CD4-positive, alpha-beta T cell treated with Interleukin-15 for 4 hours (primary cell): ENCODE measurements around the gene PHOSPHO2.
A peak's percentile ranks its signal among the peaks of the same experiment; 100 is the strongest.

Source experiments
- DNase-seq: peaks from one replicate; pipeline ENCODE4 v3.0.0-alpha.2; 2020; ENCODE audit warnings: low spot score

Gene PHOSPHO2

GRCh38 chr2:169694113-169694893 lies at the start of gene PHOSPHO2, which contains the start of gene CFAP210:
Gene PHOSPHO2 (plus strand): TSS chr2:169694469. CDS start chr2:169700972, 6,503 bp downstream.
Gene CFAP210 (minus strand): TSS chr2:169694405. CDS start chr2:169694327, 78 bp downstream.
- peak; percentile 98 for DNase-seq

GRCh38 chr2:169647496-169647895 lies 46.8 kb upstream of the PHOSPHO2 start:
- no peak for DNase-seq

- no peak for DNase-seq
Measured at GRCh38 chr2:169649278-169649677, 45.0 kb upstream of the PHOSPHO2 start.

GRCh38 chr2:169653636-169654035 lies 40.6 kb upstream of the PHOSPHO2 start:
- DNase-seq = no peak

GRCh38 chr2:169656164-169656563 lies 38.1 kb upstream of the PHOSPHO2 start:
- DNase-seq = no peak

- DNase-seq = no peak
Measured at GRCh38 chr2:169658877-169659276, 35.4 kb upstream of the PHOSPHO2 start.

GRCh38 chr2:169659320-169659719 lies 34.9 kb upstream of the PHOSPHO2 start:
- DNase-seq = no peak

GRCh38 chr2:169661265-169661664 lies 33.0 kb upstream of the PHOSPHO2 start:
- no peak for DNase-seq

- no peak for DNase-seq
Measured at GRCh38 chr2:169662744-169663143, 31.5 kb upstream of the PHOSPHO2 start.

- DNase-seq = no peak
Measured at GRCh38 chr2:169663247-169663646, 31.0 kb upstream of the PHOSPHO2 start.

GRCh38 chr2:169664600-169664977 lies 29.7 kb upstream of the PHOSPHO2 start:
- DNase-seq = no peak

GRCh38 chr2:169664978-169665930 lies 29.0 kb upstream of the PHOSPHO2 start:
- DNase-seq = no peak

- DNase-seq = no peak
Measured at GRCh38 chr2:169667583-169667982, 26.7 kb upstream of the PHOSPHO2 start.

- DNase-seq = no peak
Measured at GRCh38 chr2:169670215-169670651, 24.0 kb upstream of the PHOSPHO2 start.

GRCh38 chr2:169670937-169671336 lies 23.3 kb upstream of the PHOSPHO2 start:
- DNase-seq = no peak

GRCh38 chr2:169672406-169672805 lies 21.9 kb upstream of the PHOSPHO2 start:
- no peak for DNase-seq

GRCh38 chr2:169673106-169673505 lies 21.2 kb upstream of the PHOSPHO2 start:
- DNase-seq = no peak

GRCh38 chr2:169673921-169674320 lies 20.3 kb upstream of the PHOSPHO2 start:
- no peak for DNase-seq

GRCh38 chr2:169676357-169676756 lies 17.9 kb upstream of the PHOSPHO2 start:
- no peak for DNase-seq

- no peak for DNase-seq
Measured at GRCh38 chr2:169676850-169677249, 17.4 kb upstream of the PHOSPHO2 start.

- peak; percentile 42 for DNase-seq
Measured at GRCh38 chr2:169683054-169683424, 11.2 kb upstream of the PHOSPHO2 start.

- DNase-seq = no peak
Measured at GRCh38 chr2:169683425-169684134, 10.7 kb upstream of the PHOSPHO2 start.
